Ammon's horn (tissue), 1 donor: ENCODE measurements around the gene STK10.

Experiments
- DNase-seq: peaks from one replicate; pipeline ENCODE4 v3.0.0-alpha.2; 2016; ENCODE audit warnings: low spot score

Gene STK10

GRCh38 chr5:172106511-172107356 lies 81.3 kb downstream of the STK10 start:
- DNase-seq: peak; percentile 65

GRCh38 chr5:172105811-172106210 lies 82.2 kb downstream of the STK10 start:
- DNase-seq: no peak

GRCh38 chr5:172104801-172105701 lies 83.0 kb downstream of the STK10 start:
- no peak for DNase-seq

- no peak for DNase-seq
Observed at GRCh38 chr5:172104021-172104420, 84.0 kb downstream of the STK10 start.

GRCh38 chr5:172102913-172103626 lies 85.0 kb downstream of the STK10 start:
- DNase-seq: no peak

- no peak for DNase-seq
Observed at GRCh38 chr5:172102218-172102870, 85.7 kb downstream of the STK10 start.

- no peak for DNase-seq
Observed at GRCh38 chr5:172101547-172102217, 86.3 kb downstream of the STK10 start.

GRCh38 chr5:172098883-172099282 lies 89.1 kb downstream of the STK10 start:
- no peak for DNase-seq

- DNase-seq: no peak
Observed at GRCh38 chr5:172098046-172098445, 90.0 kb downstream of the STK10 start.

GRCh38 chr5:172097356-172097755 lies 90.7 kb downstream of the STK10 start:
- peak; percentile 54 for DNase-seq

- DNase-seq: no peak
Observed at GRCh38 chr5:172096207-172096940, 91.7 kb downstream of the STK10 start.

GRCh38 chr5:172095368-172096206 lies 92.4 kb downstream of the STK10 start:
- DNase-seq: no peak

GRCh38 chr5:172093965-172094364 lies 94.1 kb downstream of the STK10 start:
- DNase-seq: no peak

- no peak for DNase-seq
Observed at GRCh38 chr5:172093559-172093958, 94.5 kb downstream of the STK10 start.

- DNase-seq: no peak
Observed at GRCh38 chr5:172091956-172092732, 95.9 kb downstream of the STK10 start.

- DNase-seq: no peak
Observed at GRCh38 chr5:172090976-172091547, 97.0 kb downstream of the STK10 start.

- no peak for DNase-seq
Observed at GRCh38 chr5:172089298-172090117, 98.5 kb downstream of the STK10 start.
